Panc1 (cell line): ENCODE results near the gene CYP11A1. TPM values are rescaled to one million over a fixed set of nuclear protein-coding genes. Genes with fewer than 3 reads are reported as not detected.

Experiments used
- ATAC-seq: fragments of 200-7000 bp; cut with Tn5 transposase; 2 replicates; pipeline ENCODE4 v1.9.1; 2020; ENCODE audit warnings: mild to moderate bottlenecking, moderate library complexity
- BruUV-seq: library from RNA; stranded (reverse); fragments of 400-500 nt; replicated peaks from 2 replicates; lab custom pipeline; 2021; lab: Mats Ljungman, UMichigan
- CTCF ChIA-PET: fragments of 300-600 bp; sonication (Branson Sonifier 250); formaldehyde crosslinking; loops from one replicate; lab custom pipeline; 2022; ENCODE audit warnings: antibody characterized with exemption; lab: Charles Lee
- POLR2A ChIA-PET: fragments of 300-600 bp; sonication (Branson Sonifier 250); formaldehyde crosslinking; loops from one replicate; lab custom pipeline; 2022; ENCODE audit warnings: antibody characterized with exemption; lab: Charles Lee
- DNase-seq: peaks from one replicate; pipeline ENCODE4 v3.0.0-alpha.2; 2010; ENCODE audit warnings: low read depth, low spot score
- H3K27ac ChIP-seq: 2 replicates; pipeline ENCODE4 v1.5.1; 2011; ENCODE audit warnings: mild to moderate bottlenecking, low read length, inconsistent platforms
- H3K27me3 ChIP-seq: fragments of 200-500 bp; sonication (Bioruptor generic); 2 replicates; pipeline ENCODE4 v1.6.0; 2014; ENCODE audit warnings: low read length, inconsistent platforms; ENCODE audit not compliant: control insufficient read depth, insufficient read depth
- H3K36me3 ChIP-seq: fragments of 200-500 bp; sonication (Bioruptor generic); 2 replicates; pipeline ENCODE4 v1.5.1; 2014; ENCODE audit warnings: inconsistent platforms, mild to moderate bottlenecking, low read length, moderate library complexity; ENCODE audit not compliant: control insufficient read depth, insufficient read depth
- H3K4me1 ChIP-seq: 2 replicates; pipeline ENCODE4 v1.5.1; 2011; ENCODE audit warnings: inconsistent platforms, mild to moderate bottlenecking, low read length, moderate library complexity; ENCODE audit not compliant: control insufficient read depth, insufficient read depth
- H3K4me3 ChIP-seq, 2 experiments: 2 replicates each; pipeline ENCODE4 v1.5.1; 2011 to 2012; ENCODE audit warnings: low read depth in 2 of 2, low read length in 2 of 2, mild to moderate bottlenecking in 2 of 2, inconsistent platforms in 1 of 2, moderate library complexity in 1 of 2
- H3K9me3 ChIP-seq: fragments of 200-500 bp; sonication (Bioruptor generic); 2 replicates; pipeline ENCODE4 v1.5.1; 2014; ENCODE audit warnings: low read depth, mild to moderate bottlenecking, inconsistent platforms, low read length, moderate library complexity; ENCODE audit not compliant: control insufficient read depth, insufficient read depth
- POLR2AphosphoS5 ChIP-seq: IDR thresholded peaks from 2 replicates; pipeline ENCODE4 v1.6.1; 2012; ENCODE audit warnings: mild to moderate bottlenecking, low read depth, low read length, moderate library complexity
- SIN3A ChIP-seq: IDR thresholded peaks from 2 replicates; pipeline ENCODE4 v1.6.1; 2012; ENCODE audit warnings: low read depth, mild to moderate bottlenecking, low read length, moderate library complexity, borderline replicate concordance; ENCODE audit not compliant: insufficient read depth
- TCF7L2 ChIP-seq: IDR thresholded peaks from 2 replicates; pipeline ENCODE4 v1.6.1; 2011; ENCODE audit warnings: mild to moderate bottlenecking, low read depth, low read length, inconsistent platforms
- in situ Hi-C: cut with HindIII; loops from 2 replicates; pipeline ENCODE4 v1.10.0; 2016; ENCODE audit warnings: low sequenced_read_pairs, low pct_unique_long_range_greater_than_20kb
- intact Hi-C: fragments of 100-400 bp; cut with micrococcal nuclease; formaldehyde crosslinking; loops from one replicate; pipeline ENCODE4 v1.10.0; 2022; ENCODE audit not compliant: unreplicated experiment
- total RNA-seq: library from RNA; stranded (reverse); gene quantifications from one replicate; pipeline ENCODE4 v1.2.1, GENCODE V29; 2021; ENCODE audit not compliant: unreplicated experiment
- TF ChIP-seq, protein P1 (sequence below): fragments of 450-650 bp; IDR thresholded peaks from 2 replicates; pipeline ENCODE4 v1.5.1; 2017; ENCODE audit warnings: mild to moderate bottlenecking
- TF ChIP-seq, protein P2 (sequence below), 2 experiments: IDR thresholded peaks; 2 replicates each; pipeline ENCODE4 v1.6.1; 2011 to 2012; ENCODE audit warnings: low read depth in 2 of 2, control low read depth in 1 of 2, low read length in 1 of 2, mild to moderate bottlenecking in 1 of 2, moderate library complexity in 1 of 2; ENCODE audit not compliant: insufficient read depth in 1 of 2

CYP11A1 gene
- total RNA-seq, 1 experiment from 2014 or later = 0.57 TPM

GRCh38 chr15:74397239-74398068, 30.0 kb upstream of the CYP11A1 start:
- ATAC-seq = no peak
- BruUV-seq = no TSS peak
- POLR2A ChIA-PET = interaction anchor here (0.6 kb wide), 1 partner anchor 698 kb away, joined by 3 read pairs; no protein-coding TSS in a partner anchor

GRCh38 chr15:74396445-74397238, 29.2 kb upstream of the CYP11A1 start:
- POLR2A ChIA-PET = interaction anchor here (0.6 kb wide), 1 partner anchor 698 kb away, joined by 3 read pairs; no protein-coding TSS in a partner anchor
- Histone ChIP-seq H3K27me3 (no peaks in the 10 kb centered on the region), H3K4me3 (no peak overlapping the region), H3K9me3 (no peaks in the 10 kb centered on the region), H3K27ac (no peak overlapping the region), H3K4me1 (no peaks in the 10 kb centered on the region; the same call in 1 of the 2 replicates), H3K36me3 (no peaks in the 10 kb centered on the region)
- in situ Hi-C loops = no loop called here
- DNase-seq (peak; percentile 86), ATAC-seq (peak; percentile 84)
- CTCF ChIA-PET = interaction anchor here (0.6 kb wide), 1 partner anchor 11 kb away, joined by 3 read pairs; no protein-coding TSS in a partner anchor
- intact Hi-C loops = no loop called here
- TF ChIP-seq, protein P1, sequence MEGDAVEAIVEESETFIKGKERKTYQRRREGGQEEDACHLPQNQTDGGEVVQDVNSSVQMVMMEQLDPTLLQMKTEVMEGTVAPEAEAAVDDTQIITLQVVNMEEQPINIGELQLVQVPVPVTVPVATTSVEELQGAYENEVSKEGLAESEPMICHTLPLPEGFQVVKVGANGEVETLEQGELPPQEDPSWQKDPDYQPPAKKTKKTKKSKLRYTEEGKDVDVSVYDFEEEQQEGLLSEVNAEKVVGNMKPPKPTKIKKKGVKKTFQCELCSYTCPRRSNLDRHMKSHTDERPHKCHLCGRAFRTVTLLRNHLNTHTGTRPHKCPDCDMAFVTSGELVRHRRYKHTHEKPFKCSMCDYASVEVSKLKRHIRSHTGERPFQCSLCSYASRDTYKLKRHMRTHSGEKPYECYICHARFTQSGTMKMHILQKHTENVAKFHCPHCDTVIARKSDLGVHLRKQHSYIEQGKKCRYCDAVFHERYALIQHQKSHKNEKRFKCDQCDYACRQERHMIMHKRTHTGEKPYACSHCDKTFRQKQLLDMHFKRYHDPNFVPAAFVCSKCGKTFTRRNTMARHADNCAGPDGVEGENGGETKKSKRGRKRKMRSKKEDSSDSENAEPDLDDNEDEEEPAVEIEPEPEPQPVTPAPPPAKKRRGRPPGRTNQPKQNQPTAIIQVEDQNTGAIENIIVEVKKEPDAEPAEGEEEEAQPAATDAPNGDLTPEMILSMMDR = no peak
- TF ChIP-seq, protein P2, sequence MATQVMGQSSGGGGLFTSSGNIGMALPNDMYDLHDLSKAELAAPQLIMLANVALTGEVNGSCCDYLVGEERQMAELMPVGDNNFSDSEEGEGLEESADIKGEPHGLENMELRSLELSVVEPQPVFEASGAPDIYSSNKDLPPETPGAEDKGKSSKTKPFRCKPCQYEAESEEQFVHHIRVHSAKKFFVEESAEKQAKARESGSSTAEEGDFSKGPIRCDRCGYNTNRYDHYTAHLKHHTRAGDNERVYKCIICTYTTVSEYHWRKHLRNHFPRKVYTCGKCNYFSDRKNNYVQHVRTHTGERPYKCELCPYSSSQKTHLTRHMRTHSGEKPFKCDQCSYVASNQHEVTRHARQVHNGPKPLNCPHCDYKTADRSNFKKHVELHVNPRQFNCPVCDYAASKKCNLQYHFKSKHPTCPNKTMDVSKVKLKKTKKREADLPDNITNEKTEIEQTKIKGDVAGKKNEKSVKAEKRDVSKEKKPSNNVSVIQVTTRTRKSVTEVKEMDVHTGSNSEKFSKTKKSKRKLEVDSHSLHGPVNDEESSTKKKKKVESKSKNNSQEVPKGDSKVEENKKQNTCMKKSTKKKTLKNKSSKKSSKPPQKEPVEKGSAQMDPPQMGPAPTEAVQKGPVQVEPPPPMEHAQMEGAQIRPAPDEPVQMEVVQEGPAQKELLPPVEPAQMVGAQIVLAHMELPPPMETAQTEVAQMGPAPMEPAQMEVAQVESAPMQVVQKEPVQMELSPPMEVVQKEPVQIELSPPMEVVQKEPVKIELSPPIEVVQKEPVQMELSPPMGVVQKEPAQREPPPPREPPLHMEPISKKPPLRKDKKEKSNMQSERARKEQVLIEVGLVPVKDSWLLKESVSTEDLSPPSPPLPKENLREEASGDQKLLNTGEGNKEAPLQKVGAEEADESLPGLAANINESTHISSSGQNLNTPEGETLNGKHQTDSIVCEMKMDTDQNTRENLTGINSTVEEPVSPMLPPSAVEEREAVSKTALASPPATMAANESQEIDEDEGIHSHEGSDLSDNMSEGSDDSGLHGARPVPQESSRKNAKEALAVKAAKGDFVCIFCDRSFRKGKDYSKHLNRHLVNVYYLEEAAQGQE (IDR thresholded peaks at IDR 0.05; ENCODE audit: insufficient read depth in 1 of 2, low read depth in 2 of 2, low read length in 1 of 2) = no peak
- TF ChIP-seq POLR2AphosphoS5 (no peak), SIN3A (no peak), TCF7L2 (no peak)
- no TSS peak for BruUV-seq

More at GRCh38 chr15:74397239-74398068, 30.0 kb upstream of the CYP11A1 start:
- Histone ChIP-seq H3K4me1 (no peaks in the 10 kb centered on the region; the same call in 1 of the 2 replicates), H3K27me3 (no peaks in the 10 kb centered on the region), H3K36me3 (no peaks in the 10 kb centered on the region), H3K27ac (no peak overlapping the region), H3K4me3 (no peak overlapping the region), H3K9me3 (no peaks in the 10 kb centered on the region)
- in situ Hi-C loops (no loop called here), intact Hi-C loops (no loop called here)
- CTCF ChIA-PET = interaction anchor here (0.6 kb wide), 1 partner anchor 12 kb away, joined by 3 read pairs; no protein-coding TSS in a partner anchor
- DNase-seq = no peak
- TF ChIP-seq, protein P2 (IDR thresholded peaks at IDR 0.05; ENCODE audit: insufficient read depth in 1 of 2, low read depth in 2 of 2, low read length in 1 of 2) = no peak
- TF ChIP-seq, protein P1 = no peak
- TF ChIP-seq TCF7L2 (no peak), POLR2AphosphoS5 (no peak), SIN3A (no peak)
